SH-SY5Y (cell line): Measurements from ENCODE around the gene EDEM3.

Experiments
- GATA2 ChIP-seq: IDR thresholded peaks from 2 replicates; pipeline ENCODE4 v1.6.1; 2011; ENCODE audit warnings: mild to moderate bottlenecking, low read depth, low read length
- GATA3 ChIP-seq: IDR thresholded peaks from 2 replicates; pipeline ENCODE4 v1.6.1; 2011; ENCODE audit warnings: low read depth, mild to moderate bottlenecking, low read length, moderate library complexity

GRCh38 chr1:184773762-184774320 is 19.2 kb upstream of the EDEM3 start:
- no peak for TF ChIP-seq GATA3
- TF ChIP-seq GATA2: no peak
